ENCODE results near the gene NXPH3. TPM values are rescaled to one million over a fixed set of nuclear protein-coding genes. Genes with fewer than 3 reads are reported as not detected.

Gene NXPH3
- total RNA-seq, 1 experiment from 2014 or later: 0.10 TPM

DNA sequence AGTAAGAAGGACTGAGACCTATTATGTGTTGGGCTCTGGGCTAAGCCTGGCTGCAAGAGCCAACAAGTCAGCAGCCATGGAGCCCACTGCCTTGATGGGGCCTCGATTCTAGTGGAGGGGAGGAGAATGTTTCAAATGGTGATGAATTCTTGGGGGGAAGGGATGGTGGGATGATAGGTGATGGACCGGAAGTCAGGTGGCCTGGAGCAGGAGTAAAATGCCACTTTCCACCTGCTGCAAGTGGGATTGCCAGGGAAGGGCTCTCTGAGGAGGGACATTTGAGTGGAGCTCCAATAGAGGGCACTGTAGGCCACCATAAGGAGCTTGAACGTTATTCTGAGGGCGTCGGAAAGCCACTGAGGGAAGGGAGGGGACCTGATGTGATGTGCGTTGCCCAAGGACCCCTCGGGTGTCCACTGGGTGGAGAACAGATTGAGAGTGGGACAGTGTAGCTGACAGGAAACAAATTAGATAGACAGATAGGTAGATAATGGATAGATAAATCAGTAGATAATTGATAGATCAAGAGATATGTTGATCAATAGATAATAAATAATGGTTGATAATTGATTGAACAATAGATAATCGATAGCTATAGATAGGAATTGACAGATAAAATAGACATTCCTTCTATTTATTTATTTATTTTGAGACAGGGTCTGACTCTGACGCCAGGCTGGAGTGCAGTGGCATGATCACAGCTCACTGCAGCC lies 18.2 kb upstream of the NXPH3 start:
- ATAC-seq: peak; percentile 81
- Histone ChIP-seq H3K9me2 (ENCODE audit: insufficient read depth) (no peaks in the 10 kb centered on the region), H3K9ac (ENCODE audit: low read length) (no peak overlapping the region), H3K4me3 (replicated peaks in 1 of 2; ENCODE audit: low read depth in 1 of 2, low read length in 2 of 2) (no peak overlapping the region), H3K4me2 (ENCODE audit: low read length) (peak overlapping the region; percentile 3; the same call in 1 of the 2 replicates), H3K27ac (ENCODE audit: low read depth, low read length) (no peak overlapping the region), H3K36me3 (ENCODE audit: control insufficient read depth in 1 of 2, insufficient read depth in 2 of 2, low read length in 2 of 2) (no peaks in the 10 kb centered on the region), H3K4me1 (ENCODE audit: control insufficient read depth in 1 of 2, insufficient read depth in 2 of 2, low read length in 2 of 2) (peaks cover 0 to 17% of the 10 kb centered on the region in 2 experiments; a peak in 1 of 4 replicates), H3K9me3 (ENCODE audit: control insufficient read depth in 1 of 2, insufficient read depth in 1 of 2, low read depth in 1 of 2, low read length in 2 of 2) (no peaks in the 10 kb centered on the region), H2AFZ (ENCODE audit: low read depth, low read length, poor library complexity, severe bottlenecking) (peak overlapping the region; percentile 30), H3K79me2 (ENCODE audit: insufficient read depth, low read length) (no peaks in the 10 kb centered on the region), H3K27me3 (ENCODE audit: insufficient read depth, low read length) (no peaks in the 10 kb centered on the region), H4K20me1 (ENCODE audit: insufficient read depth) (no peaks in the 10 kb centered on the region)
- ChIA-PET POLR2A (interaction anchor here (0.6 to 1.0 kb wide), 6 partner anchors 8 to 440 kb away, joined by 3 to 4 read pairs (median 3); partner anchors contain the start of gene PHB1), RAD21 (ENCODE audit: low non-redundant PET in 1 of 2, low total read pairs in 2 of 2, uncharacterized antibody in 2 of 2, unreplicated experiment in 2 of 2) (interaction anchor here (0.5 to 1.7 kb wide), 9 partner anchors 122 to 192 kb away, joined by 3 to 5 read pairs (median 3); partner anchors contain the start of gene PHB1 (in 2 of the 2)), CTCF (interaction anchor here (0.6 to 3.8 kb wide), 51 partner anchors 8 to 560 kb away, joined by 3 to 81 read pairs (median 4); partner anchors contain the start of genes FAM117A, KAT7, PHB1 and SLC35B1)
- TF ChIP-seq RAD21 (IDR thresholded peaks at IDR 0.05; ENCODE audit: low read depth): peak; percentile 85
- TF ChIP-seq, protein P1, sequence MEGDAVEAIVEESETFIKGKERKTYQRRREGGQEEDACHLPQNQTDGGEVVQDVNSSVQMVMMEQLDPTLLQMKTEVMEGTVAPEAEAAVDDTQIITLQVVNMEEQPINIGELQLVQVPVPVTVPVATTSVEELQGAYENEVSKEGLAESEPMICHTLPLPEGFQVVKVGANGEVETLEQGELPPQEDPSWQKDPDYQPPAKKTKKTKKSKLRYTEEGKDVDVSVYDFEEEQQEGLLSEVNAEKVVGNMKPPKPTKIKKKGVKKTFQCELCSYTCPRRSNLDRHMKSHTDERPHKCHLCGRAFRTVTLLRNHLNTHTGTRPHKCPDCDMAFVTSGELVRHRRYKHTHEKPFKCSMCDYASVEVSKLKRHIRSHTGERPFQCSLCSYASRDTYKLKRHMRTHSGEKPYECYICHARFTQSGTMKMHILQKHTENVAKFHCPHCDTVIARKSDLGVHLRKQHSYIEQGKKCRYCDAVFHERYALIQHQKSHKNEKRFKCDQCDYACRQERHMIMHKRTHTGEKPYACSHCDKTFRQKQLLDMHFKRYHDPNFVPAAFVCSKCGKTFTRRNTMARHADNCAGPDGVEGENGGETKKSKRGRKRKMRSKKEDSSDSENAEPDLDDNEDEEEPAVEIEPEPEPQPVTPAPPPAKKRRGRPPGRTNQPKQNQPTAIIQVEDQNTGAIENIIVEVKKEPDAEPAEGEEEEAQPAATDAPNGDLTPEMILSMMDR (IDR thresholded peaks at IDR 0.05 in 2 of 3, conservative IDR thresholded peaks at IDR 0.05 in 1 of 3; ENCODE audit: borderline replicate concordance in 1 of 3, insufficient read depth in 1 of 3, low read depth in 2 of 3, low read length in 2 of 3): peak; percentile 85 to 91 (median 88)
- TF ChIP-seq SP1 (IDR thresholded peaks at IDR 0.05; ENCODE audit: low read depth): no peak
- intact Hi-C loops (cut with micrococcal nuclease): loop anchor here (1.0 to 2.0 kb wide), 2 partner anchors 149 to 286 kb away; no protein-coding TSS in a partner anchor
- peak; percentile 85 for DNase-seq (ENCODE audit: low read depth, low spot score)
- BruUV-seq (replicated peaks): no TSS peak

DNA sequence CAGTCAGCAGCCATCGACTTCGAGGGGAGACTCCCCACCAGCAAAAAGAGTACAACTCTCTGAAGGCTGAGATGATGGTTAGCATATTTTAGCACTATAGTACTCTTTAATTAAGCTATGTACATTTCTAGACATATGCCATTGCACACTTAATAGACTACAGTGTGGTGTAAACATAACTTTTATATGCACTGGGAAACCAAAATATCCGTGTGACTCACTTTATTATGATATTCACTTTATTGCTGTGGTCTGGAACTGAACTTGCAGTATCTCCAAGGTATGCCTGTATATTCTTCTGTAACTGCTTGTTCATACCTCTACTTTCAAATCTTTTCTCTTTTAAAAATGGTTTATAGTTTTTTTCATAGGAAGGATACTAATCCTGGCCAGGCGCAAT lies 11.0 kb upstream of the NXPH3 start:
- Histone ChIP-seq H3K36me3 (ENCODE audit: control insufficient read depth in 1 of 2, insufficient read depth in 2 of 2, low read length in 2 of 2) (no peaks in the 10 kb centered on the region), H3K4me2 (ENCODE audit: low read length) (no peak overlapping the region), H3K27me3 (ENCODE audit: insufficient read depth, low read length) (no peaks in the 10 kb centered on the region), H3K9me2 (ENCODE audit: insufficient read depth) (no peaks in the 10 kb centered on the region), H3K4me1 (ENCODE audit: control insufficient read depth in 1 of 2, insufficient read depth in 2 of 2, low read length in 2 of 2) (peaks cover 0 to 14% of the 10 kb centered on the region in 2 experiments; a peak in 3 of 4 replicates), H3K9ac (ENCODE audit: low read length) (no peak overlapping the region), H3K4me3 (replicated peaks in 1 of 2; ENCODE audit: low read depth in 1 of 2, low read length in 2 of 2) (no peak overlapping the region), H3K9me3 (ENCODE audit: control insufficient read depth in 1 of 2, insufficient read depth in 1 of 2, low read depth in 1 of 2, low read length in 2 of 2) (no peaks in the 10 kb centered on the region), H2AFZ (ENCODE audit: low read depth, low read length, poor library complexity, severe bottlenecking) (no peak overlapping the region), H3K27ac (ENCODE audit: low read depth, low read length) (no peak overlapping the region), H3K79me2 (ENCODE audit: insufficient read depth, low read length) (no peaks in the 10 kb centered on the region), H4K20me1 (ENCODE audit: insufficient read depth) (no peaks in the 10 kb centered on the region)
- intact Hi-C loops (cut with micrococcal nuclease): loop anchor here (5.0 kb wide), 1 partner anchor 633 kb away; no protein-coding TSS in a partner anchor
- POLR2A ChIA-PET: no interaction called here
- CTCF ChIA-PET: interaction anchor here (0.6 to 2.5 kb wide), 4 partner anchors 9 to 135 kb away, joined by 3 to 20 read pairs (median 8); no protein-coding TSS in a partner anchor
- DNase-seq (ENCODE audit: low read depth, low spot score) (no peak), ATAC-seq (no peak)
- RAD21 ChIA-PET (ENCODE audit: low non-redundant PET in 1 of 2, low total read pairs in 2 of 2, uncharacterized antibody in 2 of 2, unreplicated experiment in 2 of 2): interaction anchor here in 1 of 2 experiments (0.7 kb wide), 1 partner anchor 68 kb away, joined by 3 read pairs; no protein-coding TSS in a partner anchor
- BruUV-seq (replicated peaks): no TSS peak
- TF ChIP-seq ELF1 (IDR thresholded peaks at IDR 0.05; ENCODE audit: borderline replicate concordance, low read depth) (no peak), SP1 (IDR thresholded peaks at IDR 0.05; ENCODE audit: low read depth) (no peak), ZFX (IDR thresholded peaks at IDR 0.05) (no peak), SRF (IDR thresholded peaks at IDR 0.05; ENCODE audit: low read depth) (no peak)
- TF ChIP-seq, protein P1 (IDR thresholded peaks at IDR 0.05 in 2 of 3, conservative IDR thresholded peaks at IDR 0.05 in 1 of 3; ENCODE audit: borderline replicate concordance in 1 of 3, insufficient read depth in 1 of 3, low read depth in 2 of 3, low read length in 2 of 3): no peak

All from HCT116 (cell line).